Measurements from ENCODE around the gene COA7.

DNA sequence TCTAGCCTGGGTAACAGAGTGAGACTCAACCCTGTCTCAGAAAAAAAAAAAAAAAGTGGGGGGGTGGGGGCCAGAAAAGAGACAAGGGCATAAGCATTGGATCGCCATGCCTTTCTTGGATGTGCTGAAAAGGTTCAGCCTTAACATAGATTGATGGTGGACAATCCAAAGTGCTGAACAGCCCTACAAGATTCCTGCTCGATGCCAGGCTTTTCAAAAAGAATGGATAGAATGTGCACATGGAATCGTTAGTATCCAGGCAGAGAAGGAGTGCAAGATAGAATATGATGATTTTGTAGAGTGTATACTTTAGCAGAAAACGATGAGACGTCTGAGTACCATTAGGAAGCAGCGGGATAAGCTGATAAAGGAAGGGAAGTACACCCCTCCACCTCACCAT, 10.9 kb upstream of the COA7 start:
- TF ChIP-seq CTCF (IDR thresholded peaks at IDR 0.05; ENCODE audit: poor library complexity): no peak
- no peak for TF ChIP-seq EZH2 (IDR thresholded peaks at IDR 0.05; ENCODE audit: borderline replicate concordance)

All from hepatocyte (in vitro differentiated cells).